ENCODE data around the gene SH3RF2.

The SH3RF2 gene

GRCh38 chr5:145903113-145903512 is 33.3 kb upstream of the SH3RF2 start:
- no peak for DNase-seq (ENCODE audit: extremely low read depth, low read depth)
- no peak for TF ChIP-seq CTCF (IDR thresholded peaks at IDR 0.05; ENCODE audit: low read depth, low read length)

DNA sequence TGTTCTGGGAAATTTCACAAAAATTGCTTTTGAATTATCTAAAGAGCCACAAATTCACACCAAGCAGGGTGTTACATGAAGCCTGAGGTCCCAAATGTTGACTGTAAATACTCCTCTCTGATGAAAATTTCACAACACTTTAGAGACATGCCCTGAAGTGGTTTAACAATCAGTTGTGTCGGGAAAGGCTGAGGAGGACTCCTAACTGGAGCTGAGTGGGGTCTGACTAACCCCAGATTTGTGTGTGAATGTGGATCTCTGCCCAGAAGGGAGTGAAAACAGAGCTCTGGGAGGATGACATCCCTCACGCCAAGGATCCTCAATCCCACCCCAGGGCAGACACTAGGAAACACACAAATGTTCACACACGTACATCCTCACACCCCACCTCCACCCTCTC is 32.5 kb upstream of the SH3RF2 start:
- no peak for TF ChIP-seq CTCF (IDR thresholded peaks at IDR 0.05; ENCODE audit: low read depth, low read length)
- no peak for DNase-seq (ENCODE audit: extremely low read depth, low read depth)

DNA sequence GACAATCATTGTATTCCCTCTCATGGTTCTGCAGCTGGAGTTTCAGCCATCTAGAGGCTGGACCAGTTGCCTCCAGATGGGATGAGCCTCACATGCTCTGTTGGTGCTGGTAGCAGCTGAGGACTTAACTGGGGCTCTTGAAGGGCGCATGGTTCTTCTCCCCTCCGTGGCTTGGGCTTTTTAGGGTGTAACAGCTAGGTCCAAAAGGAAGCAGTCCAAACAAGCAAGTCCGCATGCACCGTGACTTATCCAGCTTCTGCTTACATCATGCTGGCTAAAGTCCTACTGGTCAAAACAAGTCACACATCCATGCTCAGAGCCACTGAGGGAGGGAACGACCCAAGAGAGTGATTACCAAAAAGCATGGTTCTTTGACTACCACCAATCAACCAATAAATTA is 31.6 kb upstream of the SH3RF2 start:
- no peak for TF ChIP-seq CTCF (IDR thresholded peaks at IDR 0.05; ENCODE audit: low read depth, low read length)
- no peak for DNase-seq (ENCODE audit: extremely low read depth, low read depth)

DNA sequence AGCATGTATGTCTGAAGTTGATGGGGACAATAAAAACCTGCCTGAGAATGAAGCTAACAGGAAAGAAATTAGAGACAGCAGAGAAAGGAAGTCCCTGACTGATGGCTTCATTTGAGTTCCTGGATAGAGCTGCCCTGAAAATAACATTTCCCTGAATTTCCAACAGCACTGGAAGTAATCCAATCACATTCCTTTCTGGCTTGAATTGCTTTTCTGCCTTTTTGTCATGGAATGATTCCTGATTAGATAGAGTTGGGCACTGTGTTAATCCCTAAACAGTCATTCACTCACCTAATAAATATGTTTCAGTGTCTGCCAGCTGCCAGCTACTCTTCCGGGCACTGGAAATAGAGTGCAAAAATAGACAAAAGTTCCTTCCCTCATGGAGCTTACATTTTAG is 30.0 kb upstream of the SH3RF2 start:
- TF ChIP-seq CTCF (IDR thresholded peaks at IDR 0.05; ENCODE audit: low read depth, low read length) = no peak
- no peak for DNase-seq (ENCODE audit: extremely low read depth, low read depth)

GRCh38 chr5:145908206-145908960 is 28.0 kb upstream of the SH3RF2 start:
- TF ChIP-seq CTCF (IDR thresholded peaks at IDR 0.05; ENCODE audit: low read depth, low read length) = peak; percentile 10
- no peak for DNase-seq (ENCODE audit: extremely low read depth, low read depth)

DNA sequence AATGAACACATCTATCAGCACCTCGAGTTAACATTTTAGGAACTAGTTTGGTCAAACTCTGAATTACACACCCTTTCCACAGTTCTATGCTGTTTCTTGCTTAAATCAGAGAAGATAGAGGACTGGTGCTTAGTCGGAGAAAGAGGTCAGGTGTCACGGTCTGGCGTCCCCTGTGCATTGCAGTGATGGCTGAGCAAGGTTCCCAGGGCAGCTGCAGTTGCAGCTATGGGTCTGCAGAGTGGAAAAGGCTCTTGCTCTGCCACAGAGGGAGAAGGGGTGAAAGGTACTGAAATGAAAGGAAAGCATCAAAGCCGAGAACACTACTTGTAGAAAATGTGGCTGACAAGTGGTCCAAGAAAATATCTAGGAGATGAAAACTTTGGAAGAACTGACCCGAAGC is 25.2 kb upstream of the SH3RF2 start:
- DNase-seq (ENCODE audit: extremely low read depth, low read depth) = no peak
- no peak for TF ChIP-seq CTCF (IDR thresholded peaks at IDR 0.05; ENCODE audit: low read depth, low read length)

GRCh38 chr5:145912019-145912418 is 24.4 kb upstream of the SH3RF2 start:
- no peak for TF ChIP-seq CTCF (IDR thresholded peaks at IDR 0.05; ENCODE audit: low read depth, low read length)
- no peak for DNase-seq (ENCODE audit: extremely low read depth, low read depth)
